HCT116 (cell line): ENCODE data around the gene YAP1. TPM values are rescaled to one million over a fixed set of nuclear protein-coding genes. Genes with fewer than 3 reads are reported as not detected.

Experiments
- ATAC-seq: fragments of 200-7000 bp; cut with Tn5 transposase; 2 replicates; pipeline ENCODE4 v1.9.1; 2020; ENCODE audit warnings: mild to moderate bottlenecking, moderate library complexity
- BruUV-seq: library from RNA; stranded (reverse); fragments of 400-500 nt; replicated peaks from 2 replicates; lab custom pipeline; 2021; lab: Mats Ljungman, UMichigan
- CTCF ChIA-PET: fragments of 300-600 bp; sonication (Branson Sonifier 250); formaldehyde crosslinking; loops from one replicate; lab custom pipeline; 2021; ENCODE audit warnings: antibody characterized with exemption; lab: Charles Lee
- POLR2A ChIA-PET: fragments of 300-600, 350-600 bp; sonication (Branson Sonifier 250); formaldehyde crosslinking; loops from one replicate; lab custom pipeline; 2021; ENCODE audit warnings: antibody characterized with exemption; lab: Charles Lee
- RAD21 ChIA-PET, 2 experiments: fragments of 300-600 bp; sonication (Branson Sonifier 250); formaldehyde crosslinking; loops; one replicate each; lab custom pipeline; 2023; ENCODE audit warnings: low total read pairs in 2 of 2; ENCODE audit not compliant: uncharacterized antibody in 2 of 2, unreplicated experiment in 2 of 2, low non-redundant PET in 1 of 2; lab: Charles Lee
- DNase-seq: peaks from one replicate; pipeline ENCODE4 v3.0.0-alpha.2; 2010; ENCODE audit warnings: low read depth, low spot score
- H2AFZ ChIP-seq: fragments of 200-600 bp; shearing (Covaris generic), sonication (generic); 2 replicates; pipeline ENCODE4 v1.6.1; 2017; ENCODE audit warnings: low read depth, mixed run types, mixed read lengths, antibody characterized with exemption, low read length; ENCODE audit not compliant: poor library complexity, severe bottlenecking
- H3K27ac ChIP-seq: 2 replicates; pipeline ENCODE4 v1.5.1; 2012; ENCODE audit warnings: low read depth, low read length
- H3K27me3 ChIP-seq: fragments of 200-600 bp; sonication (generic); 2 replicates; pipeline ENCODE4 v1.6.1; 2016; ENCODE audit warnings: mixed run types, low read length, mixed read lengths; ENCODE audit not compliant: insufficient read depth
- H3K36me3 ChIP-seq, 2 experiments: fragments of 200-500 bp in 1 of 2; fragments of 200-600 bp in 1 of 2; sonication (Bioruptor generic) in 1 of 2; sonication (generic) in 1 of 2; 2 replicates each; pipeline versions ENCODE4 v1.5.1 to v1.6.1; 2014 to 2016; ENCODE audit warnings: low read length in 2 of 2, inconsistent platforms in 1 of 2, mixed read lengths in 1 of 2, mixed run types in 1 of 2; ENCODE audit not compliant: insufficient read depth in 2 of 2, control insufficient read depth in 1 of 2
- H3K4me1 ChIP-seq, 2 experiments: fragments of 200-600 bp in 1 of 2; sonication (generic) in 1 of 2; 2 replicates each; pipeline versions ENCODE4 v1.5.1 to v1.6.1; 2012 to 2017; ENCODE audit warnings: low read length in 2 of 2, inconsistent platforms in 1 of 2, mild to moderate bottlenecking in 1 of 2, mixed read lengths in 1 of 2, mixed run types in 1 of 2, moderate library complexity in 1 of 2; ENCODE audit not compliant: insufficient read depth in 2 of 2, control insufficient read depth in 1 of 2
- H3K4me2 ChIP-seq: fragments of 200-600 bp; sonication (generic); 2 replicates; pipeline ENCODE4 v1.6.1; 2017; ENCODE audit warnings: mixed run types, low read length, mixed read lengths
- H3K4me3 ChIP-seq, 2 experiments: fragments of 200-600 bp in 1 of 2; sonication (generic) in 1 of 2; replicated peaks in 1 of 2; 2 replicates each; pipeline ENCODE4 v1.5.1; 2011 to 2016; ENCODE audit warnings: low read length in 2 of 2, control low read depth in 1 of 2, low read depth in 1 of 2, mild to moderate bottlenecking in 1 of 2, mixed read lengths in 1 of 2, mixed run types in 1 of 2
- H3K79me2 ChIP-seq: fragments of 200-600 bp; sonication (generic); 2 replicates; pipeline ENCODE4 v1.6.1; 2017; ENCODE audit warnings: mild to moderate bottlenecking, mixed run types, low read length, moderate library complexity, mixed read lengths; ENCODE audit not compliant: insufficient read depth
- H3K9ac ChIP-seq: fragments of 200-600 bp; sonication (generic); 2 replicates; pipeline ENCODE4 v1.6.1; 2016; ENCODE audit warnings: low read length, mixed read lengths
- H3K9me2 ChIP-seq: fragments of 200-600 bp; sonication (generic), shearing (Covaris generic); 2 replicates; pipeline ENCODE4 v1.6.1; 2017; ENCODE audit warnings: mixed run types, mild to moderate bottlenecking, moderate library complexity; ENCODE audit not compliant: insufficient read depth
- H3K9me3 ChIP-seq, 2 experiments: fragments of 200-500 bp in 1 of 2; fragments of 200-600 bp in 1 of 2; sonication (Bioruptor generic) in 1 of 2; sonication (generic) in 1 of 2; 2 replicates each; pipeline ENCODE4 v1.6.1; 2014 to 2017; ENCODE audit warnings: low read length in 2 of 2, mixed read lengths in 2 of 2, inconsistent platforms in 1 of 2, low read depth in 1 of 2, mild to moderate bottlenecking in 1 of 2, mixed run types in 1 of 2, moderate library complexity in 1 of 2; ENCODE audit not compliant: control insufficient read depth in 1 of 2, insufficient read depth in 1 of 2
- H4K20me1 ChIP-seq: fragments of 200-600 bp; sonication (generic), shearing (Covaris generic); 2 replicates; pipeline ENCODE4 v1.6.1; 2017; ENCODE audit warnings: mixed run types, mild to moderate bottlenecking, moderate library complexity; ENCODE audit not compliant: insufficient read depth
- ATF3 ChIP-seq: IDR thresholded peaks from 2 replicates; pipeline ENCODE4 v1.6.1; 2012
- CBX3 ChIP-seq: IDR thresholded peaks from 2 replicates; pipeline ENCODE4 v1.6.1; 2012; ENCODE audit warnings: low read depth
- CEBPB ChIP-seq: IDR thresholded peaks from 2 replicates; pipeline ENCODE4 v1.6.1; 2012; ENCODE audit warnings: low read depth
- CTCF ChIP-seq, 3 experiments: fragments of 200-600 bp in 1 of 3; sonication (generic) in 1 of 3; IDR thresholded peaks in 2 of 3; conservative IDR thresholded peaks in 1 of 3; 2 replicates each; pipeline ENCODE4 v1.5.1; 2012 to 2017; ENCODE audit warnings: low read depth in 2 of 3, low read length in 2 of 3, antibody characterized with exemption in 1 of 3, borderline replicate concordance in 1 of 3, control low read depth in 1 of 3, mild to moderate bottlenecking in 1 of 3, mixed read lengths in 1 of 3, mixed run types in 1 of 3, moderate library complexity in 1 of 3; ENCODE audit not compliant: insufficient read depth in 1 of 3
- EGR1 ChIP-seq: IDR thresholded peaks from 2 replicates; pipeline ENCODE4 v1.6.1; 2012; ENCODE audit warnings: low read depth
- ELF1 ChIP-seq: IDR thresholded peaks from 2 replicates; pipeline ENCODE4 v1.6.1; 2012; ENCODE audit warnings: low read depth, borderline replicate concordance
- EZH2 ChIP-seq: fragments of 200-600 bp; sonication (generic); IDR thresholded peaks from 2 replicates; pipeline ENCODE4 v1.6.1; 2017; ENCODE audit warnings: antibody characterized with exemption, mixed run types
- EZH2phosphoT487 ChIP-seq: fragments of 200-600 bp; IDR thresholded peaks from 2 replicates; pipeline ENCODE4 v1.6.1; 2018; ENCODE audit warnings: antibody characterized with exemption, borderline replicate concordance
- JUND ChIP-seq: IDR thresholded peaks from 2 replicates; pipeline ENCODE4 v1.6.1; 2012
- MAX ChIP-seq: IDR thresholded peaks from 2 replicates; pipeline ENCODE4 v1.6.1; 2012
- POLR2A ChIP-seq: IDR thresholded peaks from 2 replicates; pipeline ENCODE4 v1.7.0; 2011; ENCODE audit warnings: borderline replicate concordance; ENCODE audit not compliant: insufficient read depth, insufficient read length; ENCODE audit errors: extremely low read depth
- POLR2AphosphoS5 ChIP-seq: IDR thresholded peaks from 2 replicates; pipeline ENCODE4 v1.6.1; 2011; ENCODE audit warnings: mild to moderate bottlenecking, low read depth, low read length, moderate library complexity
- SP1 ChIP-seq: IDR thresholded peaks from 2 replicates; pipeline ENCODE4 v1.6.1; 2012; ENCODE audit warnings: low read depth
- YY1 ChIP-seq: IDR thresholded peaks from 2 replicates; pipeline ENCODE4 v1.6.1; 2011; ENCODE audit warnings: low read length, low read depth, moderate library complexity, mild to moderate bottlenecking; ENCODE audit not compliant: insufficient replicate concordance; ENCODE audit errors: extremely low read depth
- ZNF274 ChIP-seq: fragments of 200-500 bp; sonication (Bioruptor generic); IDR thresholded peaks from 2 replicates; pipeline ENCODE4 v1.6.1; 2014; ENCODE audit warnings: mild to moderate bottlenecking, low read depth, low read length, inconsistent platforms
- intact Hi-C: fragments of 100-400 bp; cut with micrococcal nuclease; formaldehyde crosslinking; loops from 2 replicates; pipeline ENCODE4 v1.10.0; 2022
- total RNA-seq: library from RNA; stranded (reverse); gene quantifications from one replicate; pipeline ENCODE4 v1.2.1, GENCODE V29; 2021; ENCODE audit not compliant: unreplicated experiment
- TF ChIP-seq, protein P1 (sequence below): IDR thresholded peaks from 2 replicates; pipeline ENCODE4 v1.6.1; 2012; ENCODE audit warnings: low read depth

Gene YAP1
- total RNA-seq, 1 experiment from 2014 or later = 88.6 TPM

DNA sequence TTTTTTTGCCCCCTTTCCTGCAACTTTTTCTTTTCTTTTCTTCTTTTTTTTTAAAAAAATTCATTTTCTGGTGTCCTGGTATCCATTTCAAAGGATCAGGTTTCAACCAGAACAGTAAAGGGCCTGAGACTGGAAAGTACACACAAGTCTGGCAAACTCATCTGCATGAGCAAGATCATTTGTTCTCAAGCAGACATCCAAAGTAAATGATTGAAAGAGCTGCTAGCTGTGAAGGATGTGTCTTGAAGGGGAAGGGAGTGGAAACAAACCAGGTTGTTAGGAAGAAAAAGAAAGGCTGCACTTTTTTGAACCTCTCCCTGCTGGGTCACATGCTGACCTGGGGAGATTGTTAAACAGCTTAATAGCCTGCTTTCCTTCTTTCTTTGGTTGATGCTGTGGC is 5.3 kb downstream of the YAP1 start (continued):
- TF ChIP-seq MAX = no peak
- no peak for TF ChIP-seq JUND
- TF ChIP-seq YY1 = no peak
- no peak for TF ChIP-seq EGR1
- no peak for TF ChIP-seq POLR2A
- TF ChIP-seq CBX3 = no peak
- TF ChIP-seq ATF3 = no peak
- TF ChIP-seq ZNF274 = no peak
- TF ChIP-seq EZH2 = no peak
- no peak for TF ChIP-seq ELF1
- TF ChIP-seq CTCF (IDR thresholded peaks at IDR 0.05 in 2 of 3, conservative IDR thresholded peaks at IDR 0.05 in 1 of 3; ENCODE audit: borderline replicate concordance in 1 of 3, insufficient read depth in 1 of 3, low read depth in 2 of 3, low read length in 2 of 3) = no peak
- TF ChIP-seq POLR2AphosphoS5 = no peak
- no peak for TF ChIP-seq SP1
- no peak for TF ChIP-seq CEBPB

DNA sequence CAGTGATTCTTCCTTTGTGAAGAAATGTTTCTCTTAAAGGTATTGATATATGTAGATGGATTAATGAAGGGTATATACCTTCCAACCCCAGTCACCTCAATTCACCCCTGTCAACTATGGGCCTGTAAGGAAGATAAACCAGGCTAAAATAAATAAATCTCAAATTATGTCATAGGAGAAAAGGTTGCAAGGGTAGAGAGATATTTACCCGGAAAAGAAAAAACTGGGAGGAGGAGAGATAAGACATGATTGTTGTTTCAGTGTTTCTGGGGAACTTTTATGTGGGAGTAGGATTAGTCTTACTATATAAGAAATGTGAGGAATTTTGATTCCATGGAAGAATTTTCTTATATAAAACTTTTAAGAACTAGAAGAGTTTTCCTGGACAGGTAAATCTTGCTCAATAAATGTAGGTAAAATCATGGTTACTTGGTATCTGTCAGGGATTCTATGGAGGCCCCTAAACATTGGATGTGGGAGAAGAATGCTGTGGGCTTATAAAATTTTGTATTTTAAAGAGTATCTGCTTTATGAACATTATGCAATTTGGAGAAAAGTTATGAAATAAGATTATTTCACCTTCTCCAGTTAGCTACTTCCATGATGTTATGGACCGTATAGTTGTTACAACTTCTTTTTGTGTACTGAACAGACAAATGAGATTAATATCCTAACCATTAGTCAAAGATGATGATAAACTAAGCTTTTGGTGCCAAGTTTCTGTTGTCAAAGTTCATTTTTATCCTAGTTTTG is 6.4 kb downstream of the YAP1 start:
- CTCF ChIA-PET = no interaction called here
- Histone ChIP-seq H3K4me2 (no peak overlapping the region), H3K9me3 (no peaks in the 10 kb centered on the region), H3K27ac (no peak overlapping the region), H3K79me2 (peaks cover 95% of the 10 kb centered on the region), H3K4me3 (no peak overlapping the region), H3K4me1 (peaks cover 81 to 93% of the 10 kb centered on the region in 2 experiments), H3K9ac (no peak overlapping the region), H3K36me3 (peaks cover 0 to 16% of the 10 kb centered on the region in 2 experiments; a peak in 1 of 4 replicates), H3K9me2 (no peaks in the 10 kb centered on the region), H2AFZ (no peak overlapping the region), H4K20me1 (no peaks in the 10 kb centered on the region), H3K27me3 (no peaks in the 10 kb centered on the region)
- POLR2A ChIA-PET = no interaction called here
- no peak for TF ChIP-seq POLR2AphosphoS5
- TF ChIP-seq EZH2phosphoT487 = no peak
- no peak for TF ChIP-seq ZNF274
- TF ChIP-seq, protein P1, sequence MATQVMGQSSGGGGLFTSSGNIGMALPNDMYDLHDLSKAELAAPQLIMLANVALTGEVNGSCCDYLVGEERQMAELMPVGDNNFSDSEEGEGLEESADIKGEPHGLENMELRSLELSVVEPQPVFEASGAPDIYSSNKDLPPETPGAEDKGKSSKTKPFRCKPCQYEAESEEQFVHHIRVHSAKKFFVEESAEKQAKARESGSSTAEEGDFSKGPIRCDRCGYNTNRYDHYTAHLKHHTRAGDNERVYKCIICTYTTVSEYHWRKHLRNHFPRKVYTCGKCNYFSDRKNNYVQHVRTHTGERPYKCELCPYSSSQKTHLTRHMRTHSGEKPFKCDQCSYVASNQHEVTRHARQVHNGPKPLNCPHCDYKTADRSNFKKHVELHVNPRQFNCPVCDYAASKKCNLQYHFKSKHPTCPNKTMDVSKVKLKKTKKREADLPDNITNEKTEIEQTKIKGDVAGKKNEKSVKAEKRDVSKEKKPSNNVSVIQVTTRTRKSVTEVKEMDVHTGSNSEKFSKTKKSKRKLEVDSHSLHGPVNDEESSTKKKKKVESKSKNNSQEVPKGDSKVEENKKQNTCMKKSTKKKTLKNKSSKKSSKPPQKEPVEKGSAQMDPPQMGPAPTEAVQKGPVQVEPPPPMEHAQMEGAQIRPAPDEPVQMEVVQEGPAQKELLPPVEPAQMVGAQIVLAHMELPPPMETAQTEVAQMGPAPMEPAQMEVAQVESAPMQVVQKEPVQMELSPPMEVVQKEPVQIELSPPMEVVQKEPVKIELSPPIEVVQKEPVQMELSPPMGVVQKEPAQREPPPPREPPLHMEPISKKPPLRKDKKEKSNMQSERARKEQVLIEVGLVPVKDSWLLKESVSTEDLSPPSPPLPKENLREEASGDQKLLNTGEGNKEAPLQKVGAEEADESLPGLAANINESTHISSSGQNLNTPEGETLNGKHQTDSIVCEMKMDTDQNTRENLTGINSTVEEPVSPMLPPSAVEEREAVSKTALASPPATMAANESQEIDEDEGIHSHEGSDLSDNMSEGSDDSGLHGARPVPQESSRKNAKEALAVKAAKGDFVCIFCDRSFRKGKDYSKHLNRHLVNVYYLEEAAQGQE = no peak
- no peak for TF ChIP-seq MAX
- TF ChIP-seq ATF3 = no peak
- no peak for TF ChIP-seq CBX3
- ATAC-seq (no peak), DNase-seq (no peak)
- intact Hi-C loops = no loop called here
- BruUV-seq = no TSS peak
- RAD21 ChIA-PET = no interaction called here
